ENCODE data around the gene DDI2. TPM values are rescaled to one million over a fixed set of nuclear protein-coding genes. Genes with fewer than 3 reads are reported as not detected.

Gene DDI2
- total RNA-seq = 14.3 and 17.9 TPM in 2 replicates

DNA sequence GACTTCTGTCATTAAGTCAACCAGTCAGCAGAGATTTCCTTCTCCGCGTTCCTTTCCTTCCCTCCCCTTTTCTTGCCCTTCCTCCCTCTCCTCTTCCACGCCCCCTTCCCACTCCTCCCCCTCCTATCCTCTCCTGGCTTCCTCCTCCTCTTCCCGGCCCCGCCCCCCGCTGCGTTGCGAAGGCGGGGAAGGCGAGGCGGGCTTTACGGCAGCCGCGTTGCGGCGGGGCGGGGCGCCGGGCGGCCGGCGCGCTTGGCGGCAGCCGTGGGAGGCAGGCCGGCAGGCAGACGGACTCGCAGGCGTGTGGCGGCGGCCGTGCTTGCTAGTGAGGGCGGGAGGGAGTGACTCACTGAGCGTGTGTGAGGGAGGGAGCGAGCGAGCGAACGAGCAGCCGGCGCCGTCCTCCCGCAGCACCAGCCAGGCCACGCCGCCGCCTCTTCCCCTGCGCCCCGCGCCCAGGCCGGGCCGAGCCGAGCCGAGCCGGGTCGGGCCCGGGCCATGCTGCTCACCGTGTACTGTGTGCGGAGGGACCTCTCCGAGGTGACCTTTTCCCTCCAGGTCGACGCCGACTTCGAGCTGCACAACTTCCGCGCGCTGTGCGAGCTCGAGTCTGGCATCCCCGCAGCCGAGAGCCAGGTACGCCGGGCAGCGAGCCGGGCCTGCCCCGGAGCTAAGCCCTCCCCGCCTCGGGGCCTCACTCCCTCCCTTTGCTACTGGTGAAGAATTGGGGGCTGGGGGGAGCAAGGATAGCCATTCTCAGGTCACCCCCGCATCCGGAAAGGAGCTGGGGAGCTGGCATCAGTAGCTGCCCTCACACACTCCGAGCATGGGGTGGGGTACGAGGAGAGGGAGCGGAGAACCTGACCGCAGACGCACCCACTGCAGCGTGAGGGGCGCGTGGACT, at the start of gene DDI2:
TSS of gene DDI2 (plus strand) at position 286 of the 904 bp plus-strand sequence. CDS start at position 499, 213 bp downstream.

DNA sequence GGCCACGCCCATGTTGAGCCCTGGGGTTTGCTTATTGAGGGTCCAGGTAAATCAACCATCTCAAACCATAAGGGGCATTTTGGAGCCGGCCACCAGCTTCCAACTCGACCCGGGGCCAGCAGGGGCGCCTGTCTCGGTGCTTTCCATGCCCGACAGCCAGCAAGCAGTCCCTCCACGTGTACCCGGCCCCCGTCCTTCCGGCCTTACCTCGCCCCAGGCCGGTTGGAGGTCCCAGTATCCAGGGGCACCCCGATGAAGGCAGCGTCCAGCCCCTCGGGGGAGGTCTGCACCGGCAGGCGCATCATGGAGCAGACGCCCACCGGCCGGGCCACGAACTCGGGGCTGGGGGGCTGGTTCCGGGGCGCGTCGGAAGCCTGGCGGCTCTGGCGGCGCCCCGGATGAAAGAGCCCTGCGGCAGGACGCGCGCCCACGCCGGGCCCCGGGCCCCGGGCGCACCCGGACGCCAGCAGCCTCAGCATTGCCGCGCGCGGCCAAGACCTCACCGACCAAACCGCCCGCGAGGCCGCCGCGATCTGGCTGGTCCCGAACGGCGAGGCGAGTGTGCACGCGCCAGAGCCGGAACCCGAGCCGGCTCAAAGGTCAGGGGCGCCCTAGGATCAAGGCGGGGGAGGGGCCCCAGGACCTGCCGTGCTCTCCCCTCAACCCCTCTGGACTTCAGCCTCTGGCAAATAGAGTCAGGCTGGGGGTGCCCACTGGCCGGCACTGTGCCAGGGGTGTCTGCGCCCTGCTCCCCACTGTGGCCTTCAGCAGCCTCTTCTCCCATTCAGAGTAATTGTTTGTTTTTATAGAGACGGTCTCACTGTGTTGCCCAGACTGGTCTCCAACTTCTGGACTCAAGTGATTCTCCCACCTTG, 32.5 kb upstream of the DDI2 start, which contains the start of gene AGMAT:
TSS of gene AGMAT (minus strand) at position 563 of the 875 bp plus-strand sequence. CDS start at position 479, 84 bp downstream.

DNA sequence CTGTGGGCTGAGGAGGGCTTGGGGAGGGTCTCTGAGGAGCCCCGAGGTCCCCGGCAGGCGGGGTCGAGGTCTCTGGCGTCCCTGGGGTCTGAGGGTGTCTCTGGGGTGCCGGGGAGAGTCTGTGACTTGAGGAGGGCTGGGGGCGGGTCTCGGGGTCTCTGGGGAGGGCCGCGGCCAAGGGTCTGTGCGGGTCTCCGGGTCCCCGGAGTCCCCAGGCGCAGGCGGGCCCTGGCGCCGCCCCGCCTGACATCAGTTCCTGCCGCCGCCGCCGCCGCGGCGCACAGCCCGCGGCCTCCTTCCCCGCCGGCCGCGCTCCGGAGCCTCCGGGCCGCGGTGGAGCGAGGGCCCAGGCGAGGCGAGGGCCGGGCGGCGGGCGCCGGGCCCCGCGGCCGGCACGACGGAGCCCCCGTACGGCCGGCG, 66.8 kb downstream of the DDI2 start, which contains the start of gene PLEKHM2:
TSS of gene PLEKHM2 (plus strand) at position 279 of the 420 bp plus-strand sequence. CDS start 239 bp downstream, outside the sequence.

Other genes starting within 250 kb of the DDI2 start
- 30.3 and 57.5 TPM in 2 replicates for gene EFHD2, start 207.6 kb upstream of the DDI2 start, total RNA-seq
- 0.09 TPM in 1 of 2 replicates, not detected in the other for gene CTRC, start 179.0 kb upstream of the DDI2 start, total RNA-seq
- gene CELA2A, start 160.7 kb upstream of the DDI2 start, total RNA-seq = 0.19 TPM in 1 of 2 replicates, not detected in the other
- gene CELA2B, start 141.4 kb upstream of the DDI2 start, total RNA-seq = not detected in 2 replicates
- 4.0 and 4.4 TPM in 2 replicates for gene CASP9, start 93.2 kb upstream of the DDI2 start, total RNA-seq
- 13.2 and 15.6 TPM in 2 replicates for gene DNAJC16, start 90.6 kb upstream of the DDI2 start, total RNA-seq
- gene AGMAT, start 32.4 kb upstream of the DDI2 start, total RNA-seq = 0.27 and 0.38 TPM in 2 replicates
- gene PLEKHM2, start 66.9 kb downstream of the DDI2 start, total RNA-seq = 44.3 and 60.0 TPM in 2 replicates
- gene SLC25A34, start 118.8 kb downstream of the DDI2 start, total RNA-seq = 0.18 and 0.38 TPM in 2 replicates
- not detected in 2 replicates for gene TMEM82, start 125.0 kb downstream of the DDI2 start, total RNA-seq
- 230 and 319 TPM in 2 replicates for gene FBLIM1, start 141.3 kb downstream of the DDI2 start, total RNA-seq
- 13.7 and 14.3 TPM in 2 replicates for gene UQCRHL, start 190.2 kb downstream of the DDI2 start, total RNA-seq
- 16.4 and 27.1 TPM in 2 replicates for gene SPEN, start 230.2 kb downstream of the DDI2 start, total RNA-seq